ACC112 (cell line): Measurements from ENCODE around the gene SLC37A1.

Experiments used
- H2AFZ ChIP-seq: fragments of 200-600 bp; sonication (generic); one replicate; pipeline ENCODE4 v1.6.0; 2017; ENCODE audit warnings: antibody characterized with exemption, low read length; ENCODE audit not compliant: unreplicated experiment
- H3K27ac ChIP-seq: fragments of 200-600 bp; sonication (generic); 2 replicates; pipeline ENCODE4 v1.5.1; 2014; ENCODE audit warnings: low read depth, mild to moderate bottlenecking, antibody characterized with exemption, low read length, moderate library complexity
- H3K27me3 ChIP-seq: fragments of 200-600 bp; sonication (generic); 2 replicates; pipeline ENCODE4 v1.6.1; 2014; ENCODE audit warnings: mild to moderate bottlenecking, antibody characterized with exemption, low read length, moderate library complexity, mixed read lengths; ENCODE audit not compliant: insufficient read depth
- H3K36me3 ChIP-seq: fragments of 200-600 bp; sonication (generic); 2 replicates; pipeline ENCODE4 v1.6.1; 2016; ENCODE audit warnings: mild to moderate bottlenecking, antibody characterized with exemption, low read length, moderate library complexity, mixed read lengths; ENCODE audit not compliant: insufficient read depth
- H3K4me1 ChIP-seq: fragments of 200-600 bp; sonication (generic); one replicate; pipeline ENCODE4 v1.6.1; 2016; ENCODE audit warnings: low read length, mixed read lengths; ENCODE audit not compliant: insufficient read depth, unreplicated experiment, control insufficient read depth
- H3K4me3 ChIP-seq: fragments of 200-600 bp; sonication (generic); 2 replicates; pipeline ENCODE4 v1.5.1; 2014; ENCODE audit warnings: mild to moderate bottlenecking, low read depth, low read length
- H3K79me2 ChIP-seq: fragments of 200-600 bp; sonication (generic); one replicate; pipeline ENCODE4 v1.6.0; 2016; ENCODE audit warnings: low read length; ENCODE audit not compliant: control insufficient read depth, unreplicated experiment, insufficient read depth

The SLC37A1 gene

GRCh38 chr21:42545745-42546144 lies 32.1 kb downstream of the SLC37A1 start:
- H2AFZ ChIP-seq, result no peak overlapping the region
- H3K4me3 ChIP-seq, result no peak overlapping the region
- H3K4me1 ChIP-seq, result no peaks in the 10 kb centered on the region
- H3K36me3 ChIP-seq, result no peaks in the 10 kb centered on the region
- no peaks in the 10 kb centered on the region for H3K27me3 ChIP-seq
- no peak overlapping the region for H3K27ac ChIP-seq
- H3K79me2 ChIP-seq, result no peaks in the 10 kb centered on the region

GRCh38 chr21:42546433-42546832 lies 32.8 kb downstream of the SLC37A1 start:
- Histone ChIP-seq H3K79me2 (no peaks in the 10 kb centered on the region), H3K4me3 (no peak overlapping the region), H3K27me3 (no peaks in the 10 kb centered on the region), H3K27ac (no peak overlapping the region), H2AFZ (no peak overlapping the region), H3K36me3 (no peaks in the 10 kb centered on the region), H3K4me1 (no peaks in the 10 kb centered on the region)

GRCh38 chr21:42547001-42547905 lies 33.6 kb downstream of the SLC37A1 start:
- no peak overlapping the region for H2AFZ ChIP-seq
- H3K27me3 ChIP-seq, result no peaks in the 10 kb centered on the region
- no peaks in the 10 kb centered on the region for H3K4me1 ChIP-seq
- H3K27ac ChIP-seq, result no peak overlapping the region
- no peaks in the 10 kb centered on the region for H3K79me2 ChIP-seq
- no peak overlapping the region for H3K4me3 ChIP-seq
- H3K36me3 ChIP-seq, result no peaks in the 10 kb centered on the region

- Histone ChIP-seq H2AFZ (no peak overlapping the region), H3K79me2 (no peaks in the 10 kb centered on the region), H3K27me3 (no peaks in the 10 kb centered on the region), H3K27ac (no peak overlapping the region), H3K4me1 (no peaks in the 10 kb centered on the region), H3K4me3 (no peak overlapping the region), H3K36me3 (no peaks in the 10 kb centered on the region)
These were observed 34.3 kb downstream of the SLC37A1 start for GRCh38 chr21:42547906-42548365.

- Histone ChIP-seq H3K27me3 (no peaks in the 10 kb centered on the region), H3K27ac (no peak overlapping the region), H3K4me3 (no peak overlapping the region), H2AFZ (no peak overlapping the region), H3K79me2 (no peaks in the 10 kb centered on the region), H3K36me3 (no peaks in the 10 kb centered on the region), H3K4me1 (no peaks in the 10 kb centered on the region)
These were observed 35.2 kb downstream of the SLC37A1 start for GRCh38 chr21:42548687-42549406.

GRCh38 chr21:42550817-42551216 lies 37.2 kb downstream of the SLC37A1 start:
- no peak overlapping the region for H2AFZ ChIP-seq
- H3K79me2 ChIP-seq, result no peaks in the 10 kb centered on the region
- no peaks in the 10 kb centered on the region for H3K27me3 ChIP-seq
- no peaks in the 10 kb centered on the region for H3K4me1 ChIP-seq
- no peak overlapping the region for H3K4me3 ChIP-seq
- H3K27ac ChIP-seq, result no peak overlapping the region
- no peaks in the 10 kb centered on the region for H3K36me3 ChIP-seq

GRCh38 chr21:42552407-42553336 lies 39.0 kb downstream of the SLC37A1 start:
- no peak overlapping the region for H2AFZ ChIP-seq
- no peak overlapping the region for H3K4me3 ChIP-seq
- no peak overlapping the region for H3K27ac ChIP-seq
- H3K4me1 ChIP-seq, result no peaks in the 10 kb centered on the region
- no peaks in the 10 kb centered on the region for H3K36me3 ChIP-seq
- H3K79me2 ChIP-seq, result no peaks in the 10 kb centered on the region
- H3K27me3 ChIP-seq, result no peaks in the 10 kb centered on the region

- no peaks in the 10 kb centered on the region for H3K79me2 ChIP-seq
- no peaks in the 10 kb centered on the region for H3K27me3 ChIP-seq
- H2AFZ ChIP-seq, result no peak overlapping the region
- H3K36me3 ChIP-seq, result no peaks in the 10 kb centered on the region
- H3K27ac ChIP-seq, result no peak overlapping the region
- H3K4me3 ChIP-seq, result no peak overlapping the region
- no peaks in the 10 kb centered on the region for H3K4me1 ChIP-seq
These were observed 39.8 kb downstream of the SLC37A1 start for GRCh38 chr21:42553435-42553834.

- Histone ChIP-seq H3K79me2 (no peaks in the 10 kb centered on the region), H3K4me3 (no peak overlapping the region), H3K4me1 (no peaks in the 10 kb centered on the region), H2AFZ (no peak overlapping the region), H3K27ac (no peak overlapping the region), H3K36me3 (no peaks in the 10 kb centered on the region), H3K27me3 (no peaks in the 10 kb centered on the region)
These were observed 40.8 kb downstream of the SLC37A1 start for GRCh38 chr21:42554251-42554961.
